Suprapubic skin (tissue), 4 donors: ENCODE measurements around the gene ZKSCAN4. TPM values are rescaled to one million over a fixed set of nuclear protein-coding genes. Genes with fewer than 3 reads are reported as not detected.

Experiments
- DNase-seq, 2 donors: peaks; one replicate each; pipeline ENCODE4 v3.0.0-alpha.2; 2019; ENCODE audit warnings: low spot score in 2 of 2
- H3K27ac ChIP-seq: fragments of 200-600 bp; sonication (generic); one replicate; pipeline ENCODE4 v1.5.1; 2019
- H3K27me3 ChIP-seq: fragments of 200-600 bp; sonication (generic); one replicate; pipeline ENCODE4 v1.5.1; 2019
- H3K36me3 ChIP-seq: fragments of 200-600 bp; sonication (generic); one replicate; pipeline ENCODE4 v1.5.1; 2019
- H3K4me1 ChIP-seq: fragments of 200-600 bp; sonication (generic); one replicate; pipeline ENCODE4 v1.5.1; 2019
- H3K4me3 ChIP-seq: fragments of 200-600 bp; sonication (generic); one replicate; pipeline ENCODE4 v1.5.1; 2019; ENCODE audit warnings: mild to moderate bottlenecking
- H3K9me3 ChIP-seq: fragments of 200-600 bp; sonication (generic); one replicate; pipeline ENCODE4 v1.5.1; 2019
- EP300 ChIP-seq: sonication (generic); formaldehyde crosslinking; IDR thresholded peaks from one replicate; pipeline ENCODE4 v1.6.1; 2017; ENCODE audit warnings: antibody characterized with exemption
- POLR2A ChIP-seq, 2 donors: fragments of 450-650 bp; IDR thresholded peaks; one replicate each; pipeline ENCODE4 v1.6.1; 2017; ENCODE audit warnings: antibody characterized with exemption in 2 of 2, mild to moderate bottlenecking in 2 of 2, moderate library complexity in 2 of 2
- POLR2AphosphoS5 ChIP-seq, 3 donors: sonication (generic); formaldehyde crosslinking; IDR thresholded peaks; one replicate each; pipeline ENCODE4 v1.6.1; 2017; ENCODE audit warnings: antibody characterized with exemption in 3 of 3
- WGBS: methylation state at CpG from one replicate; pipeline ENCODE4 v1.1.5; 2018; 5-methylcytosine and 5-hydroxymethylcytosine counted together
- total RNA-seq, 4 donors: library from RNA; depleted of rRNA; stranded (reverse); fragments of >200 nt; gene quantifications; one replicate each; pipeline ENCODE4 v1.1.0, GENCODE V29; 2016
- TF ChIP-seq, protein P1 (sequence below), 2 donors: fragments of 200-600 bp in 1 of 2; fragments of 450-650 bp in 1 of 2; sonication (generic) in 1 of 2; IDR thresholded peaks; one replicate each; pipeline ENCODE4 v1.5.1; 2016 to 2019; ENCODE audit warnings: antibody characterized with exemption in 2 of 2, mild to moderate bottlenecking in 1 of 2, moderate library complexity in 1 of 2

ZKSCAN4 gene
- total RNA-seq, 4 donors from 2014 or later = 1.2 to 5.0 (median 3.0) TPM

DNA sequence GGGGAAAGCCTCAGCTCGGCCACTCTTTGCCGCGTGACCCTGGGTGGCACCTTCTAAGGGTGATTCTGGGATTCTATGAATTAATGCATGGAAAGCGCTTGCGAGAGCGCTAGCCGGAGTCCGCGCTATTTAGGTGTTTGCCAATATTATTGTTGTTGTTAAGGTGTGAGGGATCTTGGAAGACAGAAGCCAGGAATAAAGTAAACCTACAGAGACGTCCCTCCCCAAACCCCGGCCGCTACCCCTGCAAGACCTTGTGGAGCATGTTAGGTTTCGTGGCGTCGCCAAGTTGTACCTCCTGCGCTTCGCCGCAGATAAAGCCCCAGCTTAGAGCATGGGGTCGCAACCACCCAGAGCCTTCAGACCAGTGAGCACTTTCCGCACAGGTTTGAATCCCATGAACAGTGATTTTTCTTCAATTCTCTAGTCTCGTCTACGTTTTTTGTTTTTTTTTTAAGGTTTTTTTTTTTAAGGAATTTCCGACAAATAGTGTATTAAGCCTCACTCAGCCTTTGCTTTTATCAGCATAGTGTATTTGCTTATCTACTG, 43.9 kb downstream of the ZKSCAN4 start:
- TF ChIP-seq EP300 (no peak), POLR2AphosphoS5 (IDR thresholded peaks at IDR 0.05) (no peak), POLR2A (IDR thresholded peaks at IDR 0.05) (no peak)
- TF ChIP-seq, protein P1, sequence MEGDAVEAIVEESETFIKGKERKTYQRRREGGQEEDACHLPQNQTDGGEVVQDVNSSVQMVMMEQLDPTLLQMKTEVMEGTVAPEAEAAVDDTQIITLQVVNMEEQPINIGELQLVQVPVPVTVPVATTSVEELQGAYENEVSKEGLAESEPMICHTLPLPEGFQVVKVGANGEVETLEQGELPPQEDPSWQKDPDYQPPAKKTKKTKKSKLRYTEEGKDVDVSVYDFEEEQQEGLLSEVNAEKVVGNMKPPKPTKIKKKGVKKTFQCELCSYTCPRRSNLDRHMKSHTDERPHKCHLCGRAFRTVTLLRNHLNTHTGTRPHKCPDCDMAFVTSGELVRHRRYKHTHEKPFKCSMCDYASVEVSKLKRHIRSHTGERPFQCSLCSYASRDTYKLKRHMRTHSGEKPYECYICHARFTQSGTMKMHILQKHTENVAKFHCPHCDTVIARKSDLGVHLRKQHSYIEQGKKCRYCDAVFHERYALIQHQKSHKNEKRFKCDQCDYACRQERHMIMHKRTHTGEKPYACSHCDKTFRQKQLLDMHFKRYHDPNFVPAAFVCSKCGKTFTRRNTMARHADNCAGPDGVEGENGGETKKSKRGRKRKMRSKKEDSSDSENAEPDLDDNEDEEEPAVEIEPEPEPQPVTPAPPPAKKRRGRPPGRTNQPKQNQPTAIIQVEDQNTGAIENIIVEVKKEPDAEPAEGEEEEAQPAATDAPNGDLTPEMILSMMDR (IDR thresholded peaks at IDR 0.05) = no peak
- H3K27me3 ChIP-seq = peaks cover 95% of the 10 kb centered on the region
- 15% methylated on average over 23 of the region's 23 CpGs for WGBS
- DNase-seq = no peak
- no peaks in the 10 kb centered on the region for H3K9me3 ChIP-seq
- H3K4me1 ChIP-seq = peaks cover 30% of the 10 kb centered on the region
- H3K27ac ChIP-seq = no peak overlapping the region
- H3K4me3 ChIP-seq = peak overlapping the region; percentile 37
- no peaks in the 10 kb centered on the region for H3K36me3 ChIP-seq

DNA sequence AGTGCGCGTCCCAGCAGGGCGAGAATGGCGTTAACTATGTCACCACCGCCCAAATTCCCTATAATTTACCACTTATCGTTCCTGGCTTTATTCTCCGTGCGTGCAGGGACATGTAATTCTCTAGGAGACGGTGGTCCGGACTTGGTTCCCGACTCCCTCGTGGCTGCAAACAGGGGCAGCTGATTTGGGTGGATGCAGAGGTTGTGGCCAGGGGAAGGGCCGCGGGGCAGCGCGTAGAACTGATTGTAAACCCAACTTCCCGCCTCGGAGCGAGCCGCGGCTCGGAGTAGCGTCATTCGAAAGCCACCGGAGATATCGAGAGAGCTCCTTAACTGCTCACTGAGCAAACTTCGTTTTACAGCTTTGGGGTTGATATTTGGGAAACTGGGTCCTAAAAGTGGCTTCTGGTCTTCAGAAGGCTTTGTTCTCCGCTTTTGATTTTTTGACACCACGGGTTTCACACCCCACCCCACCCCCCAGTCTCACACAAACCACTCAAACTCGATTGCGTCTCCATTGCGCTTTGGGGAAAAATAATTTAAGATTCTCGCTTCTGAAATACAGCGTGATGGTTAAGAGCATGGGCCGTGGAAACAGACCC, 44.5 kb downstream of the ZKSCAN4 start:
- H3K27ac ChIP-seq = no peak overlapping the region
- H3K27me3 ChIP-seq = peaks cover 96% of the 10 kb centered on the region
- DNase-seq = no peak
- H3K9me3 ChIP-seq = no peaks in the 10 kb centered on the region
- peak overlapping the region; percentile 37 for H3K4me3 ChIP-seq
- TF ChIP-seq EP300 = no peak
- no peak for TF ChIP-seq POLR2A (IDR thresholded peaks at IDR 0.05)
- TF ChIP-seq, protein P1 (IDR thresholded peaks at IDR 0.05) = no peak
- TF ChIP-seq POLR2AphosphoS5 (IDR thresholded peaks at IDR 0.05) = no peak
- 5% methylated on average over 25 of the region's 35 CpGs for WGBS
- H3K36me3 ChIP-seq = no peaks in the 10 kb centered on the region
- peaks cover 24% of the 10 kb centered on the region for H3K4me1 ChIP-seq

DNA sequence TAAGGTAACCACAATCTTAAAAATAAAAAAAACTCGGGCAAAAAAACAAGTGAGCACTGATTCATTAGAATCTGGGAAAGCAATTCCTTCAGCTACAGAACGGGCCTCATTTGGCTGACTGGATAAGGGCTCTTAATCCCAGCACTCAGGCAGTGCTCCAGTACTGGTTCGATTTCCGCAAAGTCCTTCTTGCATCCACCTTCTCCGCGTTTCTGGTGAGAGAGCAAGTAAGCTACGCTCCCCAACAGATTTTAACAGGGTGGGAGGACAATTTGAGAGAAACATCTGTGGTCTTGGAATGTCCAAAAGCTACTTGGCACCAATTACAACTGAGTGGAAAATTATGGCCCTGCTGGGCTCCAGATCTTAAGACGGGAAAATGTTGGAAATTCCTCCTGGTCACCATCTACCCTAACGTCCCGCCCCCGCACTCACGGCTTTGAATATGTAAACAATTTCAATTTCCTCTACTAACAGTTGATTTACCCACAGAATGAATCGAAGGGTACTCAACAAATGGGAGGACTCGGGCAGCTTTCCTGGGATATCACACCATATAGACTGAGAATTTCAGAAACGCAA, 45.0 kb downstream of the ZKSCAN4 start:
- WGBS = 12% methylated on average over 15 of the region's 15 CpGs
- no peaks in the 10 kb centered on the region for H3K36me3 ChIP-seq
- no peak overlapping the region for H3K27ac ChIP-seq
- H3K4me1 ChIP-seq = peaks cover 18% of the 10 kb centered on the region
- peak overlapping the region; percentile 37 for H3K4me3 ChIP-seq
- H3K9me3 ChIP-seq = no peaks in the 10 kb centered on the region
- DNase-seq = no peak
- TF ChIP-seq POLR2A (IDR thresholded peaks at IDR 0.05) (no peak), POLR2AphosphoS5 (IDR thresholded peaks at IDR 0.05) (no peak), EP300 (no peak)
- TF ChIP-seq, protein P1 (IDR thresholded peaks at IDR 0.05) = no peak
- H3K27me3 ChIP-seq = peaks cover 90% of the 10 kb centered on the region

DNA sequence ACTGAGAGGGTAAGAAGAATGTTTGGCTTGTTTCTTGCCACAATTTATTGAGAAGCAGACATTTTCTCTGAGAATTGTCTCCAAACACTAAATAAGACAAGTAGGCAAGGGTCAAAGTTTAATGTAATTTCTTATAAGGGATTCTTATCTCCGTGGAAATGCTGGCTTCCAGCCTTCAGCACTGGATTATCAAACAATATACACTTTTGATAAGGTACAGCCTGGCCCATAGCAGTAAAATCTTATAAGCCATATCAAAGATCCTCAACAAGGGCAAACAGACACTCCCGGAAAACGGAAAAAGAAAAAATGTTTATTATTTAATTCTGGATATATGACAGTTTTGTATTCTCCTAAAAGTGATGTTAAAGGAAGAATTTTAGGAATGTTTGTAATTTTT, 45.5 kb downstream of the ZKSCAN4 start:
- H3K27ac ChIP-seq = no peak overlapping the region
- H3K4me1 ChIP-seq = peaks cover 15% of the 10 kb centered on the region
- H3K36me3 ChIP-seq = no peaks in the 10 kb centered on the region
- no peaks in the 10 kb centered on the region for H3K9me3 ChIP-seq
- H3K27me3 ChIP-seq = peaks cover 90% of the 10 kb centered on the region
- no peak for TF ChIP-seq POLR2A (IDR thresholded peaks at IDR 0.05)
- TF ChIP-seq, protein P1 (IDR thresholded peaks at IDR 0.05) = no peak
- no peak for TF ChIP-seq POLR2AphosphoS5 (IDR thresholded peaks at IDR 0.05)
- no peak for DNase-seq
- no peak overlapping the region for H3K4me3 ChIP-seq
- WGBS = 46% methylated on average over 3 of the region's 3 CpGs

DNA sequence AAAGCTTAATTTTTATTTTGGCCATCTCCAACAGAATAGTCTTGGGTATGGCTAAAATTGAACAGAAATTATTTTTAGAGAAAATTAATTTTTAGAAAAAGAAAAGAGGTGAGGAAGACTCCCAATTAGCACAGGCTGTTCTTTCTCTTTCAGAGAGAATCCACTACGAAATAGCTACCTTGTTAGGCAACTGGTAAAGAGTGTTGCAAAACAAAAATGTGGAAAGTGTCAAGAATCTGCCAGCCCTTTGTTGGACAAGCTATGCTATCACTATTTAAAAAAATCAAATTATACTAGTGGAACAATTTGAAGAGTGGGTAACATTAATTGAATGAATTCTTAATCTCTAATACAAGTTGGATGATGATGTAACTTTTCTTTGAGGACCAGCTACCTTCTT, 46.2 kb downstream of the ZKSCAN4 start:
- Histone ChIP-seq H3K27me3 (peaks cover 86% of the 10 kb centered on the region), H3K4me1 (peaks cover 15% of the 10 kb centered on the region), H3K27ac (no peak overlapping the region), H3K36me3 (no peaks in the 10 kb centered on the region), H3K4me3 (no peak overlapping the region), H3K9me3 (no peaks in the 10 kb centered on the region)
- no peak for DNase-seq
- no peak for TF ChIP-seq EP300
- TF ChIP-seq, protein P1 (IDR thresholded peaks at IDR 0.05) = no peak
- TF ChIP-seq POLR2AphosphoS5 (IDR thresholded peaks at IDR 0.05) = no peak
- TF ChIP-seq POLR2A (IDR thresholded peaks at IDR 0.05) = no peak
- 54% methylated on average over 1 of the region's 1 CpG for whole genome bisulfite sequencing
